ENCODE results near the gene CTSE. TPM values are rescaled to one million over a fixed set of nuclear protein-coding genes. Genes with fewer than 3 reads are reported as not detected.

CTSE gene
- total RNA-seq, 2 donors from 2014 or later = 10.1 to 10.8 TPM

GRCh38 chr1:205961991-205962820, 61.5 kb downstream of the CTSE start:
- H3K27me3 ChIP-seq = peaks cover 3% of the 10 kb centered on the region
- no peak overlapping the region for H3K27ac ChIP-seq
- no peak for TF ChIP-seq CTCF (IDR thresholded peaks at IDR 0.05)

GRCh38 chr1:205961405-205961804, 62.3 kb downstream of the CTSE start:
- Histone ChIP-seq H3K27me3 (peaks cover 3% of the 10 kb centered on the region), H3K36me3 (no peaks in the 10 kb centered on the region), H3K4me1 (no peaks in the 10 kb centered on the region), H3K4me3 (no peak overlapping the region), H3K9me3 (no peaks in the 10 kb centered on the region), H3K9ac (ENCODE audit: low read depth in 2 of 2, low read length in 2 of 2) (no peak overlapping the region), H3K27ac (no peak overlapping the region)
- no peak for TF ChIP-seq CTCF (IDR thresholded peaks at IDR 0.05)
- no peak for DNase-seq
- intact Hi-C loops (cut with DNase I) = no loop called here

More at GRCh38 chr1:205961991-205962820, 61.5 kb downstream of the CTSE start:
- Histone ChIP-seq H3K4me1 (no peaks in the 10 kb centered on the region), H3K9me3 (no peaks in the 10 kb centered on the region), H3K4me3 (no peak overlapping the region), H3K36me3 (no peaks in the 10 kb centered on the region), H3K9ac (ENCODE audit: low read depth in 2 of 2, low read length in 2 of 2) (no peak overlapping the region)
- DNase-seq = no peak
- intact Hi-C loops (cut with DNase I) = no loop called here

GRCh38 chr1:205959789-205960188, 63.9 kb downstream of the CTSE start:
- Histone ChIP-seq H3K27ac (no peak overlapping the region), H3K9me3 (no peaks in the 10 kb centered on the region), H3K9ac (ENCODE audit: low read depth in 2 of 2, low read length in 2 of 2) (no peak overlapping the region), H3K4me3 (no peak overlapping the region), H3K36me3 (no peaks in the 10 kb centered on the region), H3K4me1 (no peaks in the 10 kb centered on the region), H3K27me3 (peaks cover 3% of the 10 kb centered on the region)
- DNase-seq = no peak
- TF ChIP-seq CTCF (IDR thresholded peaks at IDR 0.05) = no peak
- intact Hi-C loops (cut with DNase I) = no loop called here

Other genes starting within 250 kb of the CTSE start
- 10 to 100 TPM in 1 of 2 donors, 1 to 10 TPM in 1; 7.5 to 10.2 TPM for gene RAB29, start 248.4 kb downstream of the CTSE start, total RNA-seq
- gene SLC41A1, start 210.7 kb downstream of the CTSE start, total RNA-seq = 1 to 10 TPM; 4.8 to 8.1 TPM
- under 1 TPM in 1 of 2 donors, not detected in 1; 0.27 TPM for gene PM20D1, start 173.8 kb downstream of the CTSE start, total RNA-seq
- gene SLC26A9, start 80.4 kb downstream of the CTSE start, total RNA-seq = not detected
- 1 to 10 TPM in 1 of 2 donors, under 1 TPM in 1; 0.57 to 1.2 TPM for gene RAB7B, start 20.5 kb downstream of the CTSE start, total RNA-seq
- gene RHEX, start 29.3 kb upstream of the CTSE start, total RNA-seq = 1 to 10 TPM; 1.1 to 1.4 TPM
- under 1 TPM; 0.13 to 0.89 TPM for gene AVPR1B, start 93.5 kb upstream of the CTSE start, total RNA-seq
- gene FAM72A, start 178.9 kb upstream of the CTSE start, total RNA-seq = 1 to 10 TPM; 1.7 to 6.0 TPM
- gene SRGAP2, start 179.6 kb upstream of the CTSE start, total RNA-seq = 10 to 100 TPM; 12.0 to 26.1 TPM

Data from colonic mucosa (tissue), 4 donors.